CD14-positive monocyte (primary cell): ENCODE data around the gene POFUT2. TPM values are rescaled to one million over a fixed set of nuclear protein-coding genes. Genes with fewer than 3 reads are reported as not detected.

Source experiments
- DNase-seq, 3 donors: peaks; one replicate each; pipeline ENCODE4 v3.0.0-alpha.2; 2011 to 2022
- H2AFZ ChIP-seq: 2 replicates; pipeline ENCODE4 v1.6.0; 2012; ENCODE audit warnings: mild to moderate bottlenecking, low read depth, low read length, inconsistent platforms; ENCODE audit not compliant: insufficient read depth, poor library complexity, severe bottlenecking
- H3K27ac ChIP-seq, 2 donors: 1 replicate in 1 of 2; 2 replicates in 1 of 2; pipeline ENCODE4 v1.5.1; 2012 to 2013; ENCODE audit warnings: low read length in 2 of 2, control low read depth in 1 of 2, inconsistent platforms in 1 of 2, low read depth in 1 of 2, mild to moderate bottlenecking in 1 of 2
- H3K27me3 ChIP-seq, 2 donors: one replicate each; pipeline versions ENCODE4 v1.6.0 to v1.6.1; 2011 to 2013; ENCODE audit warnings: low read length in 2 of 2; ENCODE audit not compliant: control insufficient read depth in 2 of 2, insufficient read depth in 2 of 2
- H3K36me3 ChIP-seq, 2 donors: replicated peaks in 1 of 2; 1 replicate in 1 of 2; 2 replicates in 1 of 2; pipeline versions ENCODE4 v1.5.1 to v1.6.1; 2012 to 2013; ENCODE audit warnings: low read length in 2 of 2, control low read depth in 1 of 2, inconsistent platforms in 1 of 2, mild to moderate bottlenecking in 1 of 2; ENCODE audit not compliant: insufficient read depth in 2 of 2, control insufficient read depth in 1 of 2
- H3K4me1 ChIP-seq, 2 donors: 1 replicate in 1 of 2; 2 replicates in 1 of 2; pipeline versions ENCODE4 v1.5.1 to v1.6.1; 2012 to 2013; ENCODE audit warnings: low read length in 2 of 2, control low read depth in 1 of 2, inconsistent platforms in 1 of 2, mild to moderate bottlenecking in 1 of 2, moderate library complexity in 1 of 2; ENCODE audit not compliant: insufficient read depth in 2 of 2, control insufficient read depth in 1 of 2
- H3K4me2 ChIP-seq: replicated peaks from 2 replicates; pipeline ENCODE3; 2012; ENCODE audit warnings: low read length, moderate library complexity, mild to moderate bottlenecking; ENCODE audit not compliant: poor library complexity, severe bottlenecking; ENCODE audit errors: extremely low read depth
- H3K4me3 ChIP-seq, 3 experiments: fragments of 200-600 bp in 1 of 3; sonication (generic) in 1 of 3; replicated peaks in 1 of 3; 1 replicate in 2 of 3; 2 replicates in 1 of 3; pipeline ENCODE4 v1.5.1; 2011 to 2013; ENCODE audit warnings: low read length in 3 of 3, mild to moderate bottlenecking in 3 of 3, control low read depth in 2 of 3, low read depth in 2 of 3, inconsistent platforms in 1 of 3, moderate library complexity in 1 of 3
- H3K79me2 ChIP-seq: 2 replicates; pipeline ENCODE4 v1.6.0; 2012; ENCODE audit warnings: mild to moderate bottlenecking, control low read depth, inconsistent platforms, low read length, moderate library complexity; ENCODE audit not compliant: insufficient read depth
- H3K9ac ChIP-seq: 2 replicates; pipeline ENCODE4 v1.6.0; 2017; ENCODE audit warnings: low read length, mild to moderate bottlenecking; ENCODE audit not compliant: insufficient read depth, poor library complexity, severe bottlenecking
- H3K9me3 ChIP-seq, 2 donors: replicated peaks in 1 of 2; 1 replicate in 1 of 2; 2 replicates in 1 of 2; pipeline versions ENCODE4 v1.5.1 to v1.6.1; 2012 to 2013; ENCODE audit warnings: low read length in 2 of 2, control low read depth in 1 of 2; ENCODE audit not compliant: control insufficient read depth in 1 of 2, insufficient read depth in 1 of 2
- H4K20me1 ChIP-seq: 2 replicates; pipeline ENCODE4 v1.6.0; 2012; ENCODE audit warnings: mild to moderate bottlenecking, low read length, control low read depth, moderate library complexity; ENCODE audit not compliant: insufficient read depth
- H3K27ac Mint-ChIP-seq, 7 donors: one replicate each; pipeline ENCODE4 v1.8.0; 2020; ENCODE audit warnings: mild to moderate bottlenecking in 7 of 7, mixed read lengths in 7 of 7, moderate library complexity in 6 of 7, inconsistent platforms in 2 of 7
- H3K27me3 Mint-ChIP-seq, 3 donors: one replicate each; pipeline ENCODE4 v1.8.0; 2021 to 2022; ENCODE audit warnings: low read depth in 3 of 3, mild to moderate bottlenecking in 3 of 3, mixed read lengths in 3 of 3, moderate library complexity in 3 of 3, inconsistent platforms in 1 of 3
- H3K36me3 Mint-ChIP-seq, 2 donors: one replicate each; pipeline ENCODE4 v1.8.0; 2020; ENCODE audit warnings: mixed read lengths in 2 of 2, inconsistent platforms in 1 of 2, mild to moderate bottlenecking in 1 of 2
- H3K4me1 Mint-ChIP-seq: one replicate; pipeline ENCODE4 v1.8.0; 2020; ENCODE audit warnings: mild to moderate bottlenecking, mixed read lengths
- H3K4me3 Mint-ChIP-seq, 2 donors: one replicate each; pipeline ENCODE4 v1.8.0; 2020; ENCODE audit warnings: mild to moderate bottlenecking in 2 of 2, mixed read lengths in 2 of 2, moderate library complexity in 1 of 2
- H3K9me3 Mint-ChIP-seq, 7 donors: one replicate each; pipeline ENCODE4 v1.8.0; 2020 to 2022; ENCODE audit warnings: mixed read lengths in 7 of 7, mild to moderate bottlenecking in 6 of 7, moderate library complexity in 6 of 7, inconsistent platforms in 2 of 7
- WGBS: methylation state at CpG from one replicate; pipeline ENCODE4 v1.1.5; 2013; ENCODE audit warnings: missing lambda C conversion rate; ENCODE audit not compliant: insufficient coverage; 5-methylcytosine and 5-hydroxymethylcytosine counted together
- intact Hi-C, 2 donors: fragments of 100-400 bp; cut with micrococcal nuclease; formaldehyde crosslinking; loops; one replicate each; pipeline versions ENCODE4 v1.15.0 to v1.15.1; 2023
- polyA plus RNA-seq, 3 donors: library from polyadenylated mRNA; depleted of rRNA in 1 of 3; unstranded in 2 of 3; stranded (reverse) in 1 of 3; fragments of 300-500 nt in 2 of 3; fragments of >200 nt in 1 of 3; fragmentation: Illumina TruSeq in 2 of 3; gene quantifications; 1 replicate in 2 of 3; 2 replicates in 1 of 3; pipeline ENCODE4 v1.2.3, GENCODE V29; 2012 to 2021
- TF ChIP-seq, protein P1 (sequence below): fragments of 200-600 bp; IDR thresholded peaks from one replicate; pipeline ENCODE4 v1.8.0; 2022; ENCODE audit warnings: antibody characterized with exemption, mild to moderate bottlenecking

The POFUT2 gene
- polyA plus RNA-seq, 3 donors = 1.8 to 21.3 (median 2.8) TPM

DNA sequence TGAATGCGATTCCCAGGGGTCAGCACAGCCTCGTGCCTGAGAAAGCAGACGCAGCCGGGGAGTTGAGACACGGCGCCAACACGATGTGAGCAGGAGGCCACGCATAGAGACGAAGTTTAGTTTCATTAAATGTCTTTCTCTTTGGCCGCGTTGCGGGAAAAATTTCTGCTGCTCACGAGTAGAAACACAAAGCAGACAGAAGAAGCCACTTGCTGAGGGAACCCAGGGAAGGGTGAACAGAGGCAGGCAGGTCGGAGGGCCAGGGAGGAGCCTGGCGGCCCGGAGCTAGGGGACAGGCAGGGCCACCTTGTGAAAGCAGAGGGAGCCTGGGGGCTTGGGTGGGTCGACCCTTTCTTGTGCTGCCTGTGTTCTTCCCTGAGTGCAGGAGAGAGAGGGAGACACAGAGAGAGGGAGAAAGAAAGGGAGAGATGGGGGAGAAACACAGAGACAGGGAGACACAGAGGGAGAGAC lies 33.2 kb downstream of the POFUT2 start:
- no peaks in the 10 kb centered on the region for H3K36me3 Mint-ChIP-seq
- H3K27me3 Mint-ChIP-seq = peaks cover 9 to 29% (median 18%) of the 10 kb centered on the region in 3 donors
- Histone ChIP-seq H4K20me1 (no peaks in the 10 kb centered on the region), H3K79me2 (no peaks in the 10 kb centered on the region), H3K27ac (no peak overlapping the region), H3K27me3 (peaks cover 0 to 7% of the 10 kb centered on the region in 2 donors), H3K4me2 (no peak overlapping the region), H3K4me1 (no peaks in the 10 kb centered on the region), H3K9ac (no peak overlapping the region), H2AFZ (no peak overlapping the region), H3K4me3 (no peak overlapping the region), H3K36me3 (no peaks in the 10 kb centered on the region), H3K9me3 (no peaks in the 10 kb centered on the region)
- intact Hi-C loops = no loop called here
- no peaks in the 10 kb centered on the region for H3K4me1 Mint-ChIP-seq
- H3K9me3 Mint-ChIP-seq = peaks cover 8 to 18% (median 13%) of the 10 kb centered on the region in 7 donors
- no peak for DNase-seq
- H3K4me3 Mint-ChIP-seq = no peak overlapping the region
- H3K27ac Mint-ChIP-seq = no peak overlapping the region
- TF ChIP-seq, protein P1, sequence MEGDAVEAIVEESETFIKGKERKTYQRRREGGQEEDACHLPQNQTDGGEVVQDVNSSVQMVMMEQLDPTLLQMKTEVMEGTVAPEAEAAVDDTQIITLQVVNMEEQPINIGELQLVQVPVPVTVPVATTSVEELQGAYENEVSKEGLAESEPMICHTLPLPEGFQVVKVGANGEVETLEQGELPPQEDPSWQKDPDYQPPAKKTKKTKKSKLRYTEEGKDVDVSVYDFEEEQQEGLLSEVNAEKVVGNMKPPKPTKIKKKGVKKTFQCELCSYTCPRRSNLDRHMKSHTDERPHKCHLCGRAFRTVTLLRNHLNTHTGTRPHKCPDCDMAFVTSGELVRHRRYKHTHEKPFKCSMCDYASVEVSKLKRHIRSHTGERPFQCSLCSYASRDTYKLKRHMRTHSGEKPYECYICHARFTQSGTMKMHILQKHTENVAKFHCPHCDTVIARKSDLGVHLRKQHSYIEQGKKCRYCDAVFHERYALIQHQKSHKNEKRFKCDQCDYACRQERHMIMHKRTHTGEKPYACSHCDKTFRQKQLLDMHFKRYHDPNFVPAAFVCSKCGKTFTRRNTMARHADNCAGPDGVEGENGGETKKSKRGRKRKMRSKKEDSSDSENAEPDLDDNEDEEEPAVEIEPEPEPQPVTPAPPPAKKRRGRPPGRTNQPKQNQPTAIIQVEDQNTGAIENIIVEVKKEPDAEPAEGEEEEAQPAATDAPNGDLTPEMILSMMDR = no peak
- 97% methylated on average over 16 of the region's 17 CpGs for WGBS

DNA sequence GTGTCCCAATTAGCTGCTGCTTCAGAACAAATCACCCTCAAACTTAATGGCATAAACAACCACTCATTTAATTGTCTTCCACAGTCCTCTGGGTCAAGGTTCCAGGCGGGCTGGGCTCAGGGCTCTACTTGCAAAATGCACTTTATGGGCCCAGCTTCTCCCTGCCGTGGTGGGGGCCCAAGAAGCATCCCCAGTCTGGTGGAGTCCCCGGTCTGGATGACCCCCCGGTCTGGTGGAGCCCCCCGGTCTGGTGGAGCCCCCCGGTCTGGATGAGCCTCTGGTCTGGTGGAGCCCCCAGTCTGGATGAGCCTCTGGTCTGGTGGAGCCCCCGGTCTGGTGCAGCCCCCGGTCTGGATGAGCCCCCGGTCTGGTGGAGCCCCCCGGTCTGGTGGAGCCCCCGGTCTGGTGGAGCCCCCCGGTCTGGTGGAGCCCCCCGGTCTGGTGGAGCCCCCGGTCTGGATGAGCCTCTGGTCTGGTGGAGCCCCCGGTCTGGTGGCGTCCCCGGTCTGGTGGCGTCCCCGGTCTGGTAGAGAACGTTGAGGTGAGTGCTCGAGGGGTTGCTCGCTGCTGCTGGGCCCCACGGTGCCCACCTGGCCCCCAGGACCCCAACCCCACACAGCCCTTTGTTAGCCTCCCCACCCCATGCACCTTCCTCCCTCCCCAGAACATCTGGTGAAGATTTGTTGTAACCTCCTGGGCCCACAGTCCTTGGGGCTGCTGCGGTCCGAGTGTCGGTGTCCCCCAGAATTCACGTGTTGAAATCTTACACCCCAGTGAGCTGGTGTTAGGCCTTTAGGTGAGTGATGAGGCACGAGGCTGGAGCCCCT lies 33.8 kb downstream of the POFUT2 start:
- Histone ChIP-seq H3K4me1 (no peaks in the 10 kb centered on the region), H3K4me3 (no peak overlapping the region), H3K9ac (no peak overlapping the region), H3K36me3 (no peaks in the 10 kb centered on the region), H3K4me2 (no peak overlapping the region), H4K20me1 (no peaks in the 10 kb centered on the region), H3K9me3 (no peaks in the 10 kb centered on the region), H3K27ac (no peak overlapping the region), H3K79me2 (no peaks in the 10 kb centered on the region), H2AFZ (no peak overlapping the region), H3K27me3 (peaks cover 0 to 7% of the 10 kb centered on the region in 2 donors)
- H3K9me3 Mint-ChIP-seq = peaks cover 8 to 21% (median 14%) of the 10 kb centered on the region in 7 donors
- no peak overlapping the region for H3K27ac Mint-ChIP-seq
- intact Hi-C loops = no loop called here
- WGBS = 98% methylated on average over 19 of the region's 28 CpGs
- H3K4me1 Mint-ChIP-seq = no peaks in the 10 kb centered on the region
- peak overlapping the region in 1 of 2 donors; percentile 4 for H3K4me3 Mint-ChIP-seq
- peaks cover 12 to 30% (median 17%) of the 10 kb centered on the region in 3 donors for H3K27me3 Mint-ChIP-seq
- no peak for DNase-seq
- TF ChIP-seq, protein P1 = no peak
- H3K36me3 Mint-ChIP-seq = no peaks in the 10 kb centered on the region
